HG03135 (cell line): ENCODE data around the gene ALDH3B2.
"Not testable (repeated sequence)": the region's sequence is repeated elsewhere in the genome, so short reads cannot be mapped to it uniquely, and the experiment has no call there.

ENCODE experiments used
- ATAC-seq: cut with Tn5 transposase; IDR thresholded peaks from one replicate; pipeline ENCODE4 v1.9.1; 2021; ENCODE audit warnings: mild to moderate bottlenecking, moderate library complexity; ENCODE audit not compliant: unreplicated experiment

Gene ALDH3B2

DNA sequence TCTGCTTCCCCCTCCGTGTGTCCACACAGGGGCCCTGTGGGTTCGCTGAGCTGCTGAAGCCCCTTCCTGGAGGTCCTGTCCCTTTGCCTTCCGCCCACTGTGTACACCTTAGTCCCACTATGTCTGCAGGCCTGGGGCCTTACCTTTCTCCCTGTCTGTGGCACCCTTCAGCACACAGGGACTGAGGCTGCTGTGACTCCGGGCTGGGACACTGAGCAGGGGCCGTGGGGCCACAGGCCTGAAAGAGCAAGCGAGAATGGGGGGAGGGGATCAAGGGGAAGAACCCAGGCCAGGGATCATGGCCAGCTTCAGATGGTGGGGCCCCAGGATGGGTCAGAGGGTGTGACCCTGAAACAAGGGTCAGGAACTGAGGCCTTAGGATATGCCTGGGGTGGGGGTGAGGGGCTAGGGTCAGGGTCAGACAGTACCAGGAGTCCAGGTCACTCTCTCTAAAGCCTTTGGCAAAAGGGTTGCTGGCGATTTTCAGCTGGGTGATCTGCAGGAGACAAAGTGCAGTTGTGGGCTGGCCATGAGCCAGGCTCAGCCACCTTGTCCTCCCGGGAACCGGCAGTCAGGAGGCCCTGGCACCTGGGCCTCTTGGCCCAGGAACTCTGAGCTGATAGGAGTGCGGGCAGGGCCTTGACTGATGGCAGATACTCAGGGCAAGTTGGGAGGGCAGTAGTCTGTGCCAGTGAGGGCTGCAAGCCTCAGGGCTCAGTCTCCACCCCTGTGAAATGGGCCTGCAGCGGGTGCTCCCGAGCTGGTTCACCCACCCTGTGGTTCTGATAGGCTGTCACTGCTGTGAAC, 42.0 kb downstream of the ALDH3B2 start:
- no peak for ATAC-seq

GRCh38 chr11:67631853-67632174, 42.6 kb downstream of the ALDH3B2 start:
- no peak for ATAC-seq

DNA sequence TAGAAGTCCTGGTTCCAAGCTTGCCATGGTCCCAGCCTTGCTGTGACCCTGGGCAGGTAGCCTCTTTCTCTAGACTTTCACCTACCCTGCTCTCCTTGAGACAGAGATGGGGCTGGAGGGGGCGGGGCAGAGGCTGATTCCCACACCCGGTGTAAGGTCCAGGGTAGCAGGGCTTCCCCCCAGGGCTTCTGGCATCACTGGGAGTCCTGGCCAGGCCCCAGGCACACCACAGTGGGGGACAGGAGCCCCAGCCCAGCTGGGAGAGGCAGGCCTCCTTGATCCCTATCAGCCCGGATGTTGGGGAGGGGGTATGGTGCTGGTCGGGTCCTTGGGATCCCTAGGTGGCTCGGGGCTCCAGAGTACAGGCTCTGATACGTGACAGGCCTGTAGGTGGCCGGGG, 43.0 kb downstream of the ALDH3B2 start:
- no peak for ATAC-seq

GRCh38 chr11:67630943-67631331, 43.5 kb downstream of the ALDH3B2 start:
- no peak for ATAC-seq

DNA sequence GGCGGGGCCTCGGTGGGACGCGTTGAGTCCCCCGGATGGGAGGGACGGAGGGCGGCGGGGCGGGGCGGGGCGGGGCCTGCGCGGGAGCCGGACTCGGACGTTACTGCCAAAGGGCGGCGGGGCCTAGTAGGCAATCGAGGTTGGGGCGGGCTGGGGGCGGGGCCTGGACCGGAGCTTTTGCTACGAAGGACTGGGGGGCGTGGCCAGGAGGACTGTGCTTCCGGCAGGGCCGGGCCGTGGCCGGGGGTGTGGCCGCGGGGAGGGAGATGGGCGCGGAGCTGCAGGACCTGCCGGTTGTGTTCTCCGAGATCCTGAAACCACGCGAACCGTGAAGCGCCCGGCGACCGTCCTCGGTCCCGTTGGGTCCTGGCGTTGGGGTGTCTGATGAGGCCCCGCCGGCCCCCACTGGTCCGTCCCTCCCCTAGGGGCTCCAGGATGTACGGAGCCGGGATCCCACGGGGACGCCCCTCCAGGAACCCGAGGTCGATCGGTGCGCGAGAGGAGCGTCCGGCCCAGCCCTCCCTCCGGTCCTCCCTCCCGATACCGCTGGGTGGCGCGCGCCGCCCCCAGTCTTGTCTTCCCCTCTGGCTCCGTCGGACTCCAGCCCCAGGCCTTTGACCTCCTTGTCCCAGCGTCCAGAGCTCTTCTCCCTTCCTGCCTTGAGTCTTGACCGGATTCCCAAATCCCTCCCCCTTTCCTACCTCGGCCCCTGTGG, 44.0 kb downstream of the ALDH3B2 start:
- ATAC-seq, result peak; percentile 55

- peak; percentile 52 for ATAC-seq
These were observed 44.8 kb downstream of the ALDH3B2 start, which contains the start of gene NUDT8 for GRCh38 chr11:67629386-67630227. Gene NUDT8 (minus strand): TSS chr11:67629937. CDS start chr11:67629911, 26 bp downstream.

- no peak for ATAC-seq
These were observed 45.6 kb downstream of the ALDH3B2 start for GRCh38 chr11:67628710-67629385.

- no peak for ATAC-seq
These were observed 46.4 kb downstream of the ALDH3B2 start for GRCh38 chr11:67627812-67628624.

DNA sequence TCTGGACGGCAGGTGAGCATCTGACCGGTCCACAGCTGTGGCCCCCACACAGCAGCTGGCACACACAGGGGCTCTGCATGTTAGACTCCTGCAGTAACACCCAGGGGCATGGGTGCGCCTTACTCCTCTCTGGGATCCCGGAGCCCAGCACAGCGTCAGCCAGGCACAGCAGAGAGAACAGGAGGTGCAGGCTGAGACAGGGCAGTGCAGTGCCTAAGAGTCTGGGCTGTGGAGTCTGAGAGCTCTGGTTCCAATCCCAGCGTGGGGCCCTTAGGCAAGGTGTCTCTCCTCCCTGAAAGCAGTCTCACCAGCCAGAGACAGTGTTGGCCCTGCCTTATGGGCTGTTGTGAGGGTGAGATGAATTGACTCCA, 47.0 kb downstream of the ALDH3B2 start:
- ATAC-seq, result no peak

- ATAC-seq, result no peak
These were observed 47.5 kb downstream of the ALDH3B2 start for GRCh38 chr11:67626970-67627369.

DNA sequence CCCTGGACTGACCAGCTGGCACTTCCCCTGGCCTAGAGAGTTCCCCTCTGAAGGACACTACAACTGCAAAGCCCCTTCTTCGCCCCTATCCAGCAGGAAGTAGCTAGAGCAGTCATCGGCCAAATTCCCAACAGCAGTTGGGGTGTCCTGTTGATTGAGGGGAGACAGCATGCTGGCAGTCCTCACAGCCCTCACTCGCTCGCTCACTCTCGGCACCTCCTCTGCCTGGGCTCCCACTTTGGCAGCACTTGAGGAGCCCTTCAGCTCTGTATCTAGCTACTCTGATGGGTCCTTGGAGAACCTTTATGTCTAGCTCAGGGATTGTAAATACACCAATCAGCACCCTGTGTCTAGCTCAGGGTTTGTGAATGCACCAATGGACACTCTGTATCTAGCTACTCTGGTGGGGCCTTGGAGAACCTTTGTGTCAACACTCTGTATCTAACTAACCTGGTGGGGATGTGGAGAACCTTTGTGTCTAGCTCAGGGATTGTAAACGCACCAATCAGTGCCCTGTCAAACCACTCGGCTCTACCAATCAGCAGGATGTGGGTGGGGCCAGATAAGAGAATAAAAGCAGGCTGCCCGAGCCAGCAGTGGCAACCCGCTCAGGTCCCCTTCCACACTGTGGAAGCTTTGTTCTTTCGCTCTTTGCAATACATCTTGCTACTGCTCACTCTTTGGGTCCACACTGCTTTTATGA, 48.1 kb downstream of the ALDH3B2 start:
- ATAC-seq, result not testable (repeated sequence)

DNA sequence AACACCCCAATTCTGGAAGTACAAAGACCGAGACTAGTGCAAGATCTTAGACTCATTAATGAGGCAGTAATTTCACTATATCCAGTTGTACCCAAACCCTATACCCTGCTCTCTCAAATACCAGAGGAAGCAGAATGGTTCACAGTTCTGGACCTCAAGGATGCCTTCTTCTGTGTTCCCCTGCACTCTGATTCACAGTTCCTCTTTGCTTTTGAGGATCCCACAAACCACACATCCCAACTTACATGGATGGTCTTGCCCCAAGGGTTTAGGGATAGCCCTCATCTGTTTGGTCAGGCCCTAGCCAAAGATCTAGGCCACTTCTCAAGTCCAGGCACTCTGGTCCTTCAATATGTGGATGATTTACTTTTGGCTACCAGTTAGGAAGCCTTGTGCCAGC, 50.6 kb downstream of the ALDH3B2 start:
- ATAC-seq, result not testable (repeated sequence)

- ATAC-seq, result not testable (repeated sequence)
These were observed 51.5 kb downstream of the ALDH3B2 start for GRCh38 chr11:67622905-67623304.

- not testable (repeated sequence) for ATAC-seq
These were observed 52.5 kb downstream of the ALDH3B2 start for GRCh38 chr11:67621928-67622327.

- not testable (repeated sequence) for ATAC-seq
These were observed 53.8 kb downstream of the ALDH3B2 start for GRCh38 chr11:67620621-67621020.

DNA sequence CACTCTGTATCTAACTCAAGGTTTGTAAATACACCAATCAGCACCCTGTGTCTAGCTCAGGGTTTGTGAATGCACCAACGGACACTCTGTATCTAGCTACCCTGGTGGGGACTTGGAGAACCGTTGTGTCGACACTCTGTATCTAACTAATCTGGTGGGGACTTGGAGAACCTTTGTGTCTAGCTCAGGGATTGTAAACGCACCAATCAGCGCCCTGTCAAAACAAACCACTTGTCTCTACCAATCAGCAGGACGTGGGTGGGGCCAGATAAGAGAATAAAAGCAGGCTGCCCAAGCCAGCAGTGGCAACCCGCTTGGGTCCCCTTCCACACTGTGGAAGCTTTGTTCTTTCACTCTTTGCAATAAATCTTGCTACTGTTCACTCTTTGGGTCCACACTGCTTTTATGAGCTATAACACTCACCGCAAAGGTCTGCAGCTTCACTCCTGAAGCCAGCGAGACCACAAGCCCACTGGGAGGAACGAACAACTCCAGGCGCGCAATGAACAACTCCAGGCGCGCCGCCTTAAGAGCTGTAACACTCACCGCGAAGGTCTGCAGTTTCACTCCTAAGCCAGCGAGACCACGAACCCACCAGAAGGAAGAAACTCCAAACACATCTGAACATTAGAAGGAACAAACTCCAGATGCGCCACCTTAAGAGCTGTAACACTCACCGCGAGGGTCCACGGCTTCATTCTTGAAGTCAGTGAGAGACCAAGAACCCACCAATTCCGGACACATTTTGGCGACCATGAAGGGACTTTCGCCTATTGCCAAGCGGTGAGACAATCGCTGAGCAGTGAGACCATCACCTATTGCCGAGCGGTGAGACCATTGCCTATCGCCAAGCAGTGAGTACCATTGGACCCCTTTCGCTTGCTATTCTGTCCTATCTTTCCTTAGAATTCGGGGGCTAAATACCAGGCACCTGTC, 54.5 kb downstream of the ALDH3B2 start:
- not testable (repeated sequence) for ATAC-seq

DNA sequence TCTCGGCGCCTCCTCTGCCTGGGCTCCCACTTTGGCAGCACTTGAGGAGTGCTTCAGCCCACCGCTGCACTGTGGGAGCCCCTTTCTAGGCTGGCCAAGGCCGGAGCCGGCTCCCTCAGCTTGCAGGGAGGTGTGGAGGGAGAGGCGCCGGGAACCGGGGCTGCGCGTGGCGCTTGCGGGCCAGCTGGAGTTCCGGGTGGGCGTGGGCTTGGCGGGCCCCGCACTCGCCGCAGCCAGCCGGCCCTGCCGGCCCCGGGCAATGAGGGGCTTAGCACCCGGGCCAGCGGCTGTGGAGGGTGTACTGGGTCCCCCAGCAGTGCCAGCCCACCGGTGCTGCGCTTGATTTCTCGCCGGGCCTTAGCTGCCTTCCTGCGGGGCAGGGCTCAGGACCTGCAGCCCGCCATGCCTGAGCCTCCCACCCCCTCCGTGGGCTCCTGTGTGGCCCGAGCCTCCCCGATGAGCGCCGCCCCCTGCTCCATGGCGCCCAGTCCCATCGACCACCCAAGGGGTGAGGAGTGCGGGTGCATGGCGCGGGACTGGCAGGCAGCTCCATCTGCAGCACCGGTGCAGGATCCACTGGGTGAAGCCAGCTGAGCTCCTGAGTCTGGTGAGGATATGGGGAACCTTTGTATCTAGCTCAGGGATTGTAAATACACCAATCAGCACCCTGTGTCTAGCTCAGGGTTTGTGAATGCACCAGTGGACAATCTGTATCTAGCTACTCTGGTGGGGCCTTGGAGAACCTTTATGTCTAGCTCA, 55.3 kb downstream of the ALDH3B2 start:
- ATAC-seq, result not testable (repeated sequence)
